ENCODE results near the gene KIRREL2. TPM values are rescaled to one million over a fixed set of nuclear protein-coding genes. Genes with fewer than 3 reads are reported as not detected.

The KIRREL2 gene
- total and polyA plus RNA-seq, 2 donors (not counting 1 experiment from before 2014, with no cell fraction given), result not detected

DNA sequence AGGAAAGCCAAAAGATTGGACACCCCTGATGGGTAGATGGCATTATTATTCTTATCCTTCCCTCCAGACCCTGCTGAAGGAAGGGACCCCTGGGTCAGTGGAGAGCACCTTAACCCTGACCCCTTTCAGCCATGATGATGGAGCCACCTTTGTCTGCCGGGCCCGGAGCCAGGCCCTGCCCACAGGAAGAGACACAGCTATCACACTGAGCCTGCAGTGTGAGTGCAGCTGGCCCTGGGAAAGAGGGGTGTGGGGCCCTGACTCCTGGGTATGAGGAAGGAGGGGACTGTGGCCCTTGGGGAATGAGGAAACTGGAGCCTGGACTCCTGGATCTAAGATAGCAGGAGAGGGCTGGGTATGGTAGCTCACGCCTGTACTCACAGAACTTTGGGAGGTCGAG, 2.7 kb downstream of the KIRREL2 start:
- no peaks in the 10 kb centered on the region for H4K20me1 ChIP-seq (ENCODE audit: control insufficient read depth, insufficient read depth, low read length, poor library complexity, severe bottlenecking)
- no peak overlapping the region for H3K27ac ChIP-seq (ENCODE audit: low read length in 2 of 2)
- H3K4me2 ChIP-seq (replicated peaks; ENCODE audit: low read depth, low read length, poor library complexity, severe bottlenecking), result no peak overlapping the region
- no peaks in the 10 kb centered on the region for H3K79me2 ChIP-seq (ENCODE audit: control insufficient read depth, insufficient read depth, low read length)
- WGBS (ENCODE audit: insufficient coverage), result 67% methylated on average over 4 of the region's 4 CpGs
- ATAC-seq (ENCODE audit: low read depth), result no peak
- no peak overlapping the region for H3K4me3 Mint-ChIP-seq
- TF ChIP-seq, protein P1, sequence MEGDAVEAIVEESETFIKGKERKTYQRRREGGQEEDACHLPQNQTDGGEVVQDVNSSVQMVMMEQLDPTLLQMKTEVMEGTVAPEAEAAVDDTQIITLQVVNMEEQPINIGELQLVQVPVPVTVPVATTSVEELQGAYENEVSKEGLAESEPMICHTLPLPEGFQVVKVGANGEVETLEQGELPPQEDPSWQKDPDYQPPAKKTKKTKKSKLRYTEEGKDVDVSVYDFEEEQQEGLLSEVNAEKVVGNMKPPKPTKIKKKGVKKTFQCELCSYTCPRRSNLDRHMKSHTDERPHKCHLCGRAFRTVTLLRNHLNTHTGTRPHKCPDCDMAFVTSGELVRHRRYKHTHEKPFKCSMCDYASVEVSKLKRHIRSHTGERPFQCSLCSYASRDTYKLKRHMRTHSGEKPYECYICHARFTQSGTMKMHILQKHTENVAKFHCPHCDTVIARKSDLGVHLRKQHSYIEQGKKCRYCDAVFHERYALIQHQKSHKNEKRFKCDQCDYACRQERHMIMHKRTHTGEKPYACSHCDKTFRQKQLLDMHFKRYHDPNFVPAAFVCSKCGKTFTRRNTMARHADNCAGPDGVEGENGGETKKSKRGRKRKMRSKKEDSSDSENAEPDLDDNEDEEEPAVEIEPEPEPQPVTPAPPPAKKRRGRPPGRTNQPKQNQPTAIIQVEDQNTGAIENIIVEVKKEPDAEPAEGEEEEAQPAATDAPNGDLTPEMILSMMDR (IDR thresholded peaks at IDR 0.05), result no peak
- no peak for TF ChIP-seq EZH2 (IDR thresholded peaks at IDR 0.05; ENCODE audit: borderline replicate concordance, insufficient read depth, low read depth, low read length, poor library complexity, severe bottlenecking)
- H3K4me1 ChIP-seq (ENCODE audit: control insufficient read depth in 2 of 2, insufficient read depth in 2 of 2, low read length in 2 of 2), result peaks cover 21 to 28% of the 10 kb centered on the region in 2 donors
- ChIA-PET POLR2A (no interaction called here), CTCF (interaction anchor here (1.3 kb wide), 1 partner anchor 24 kb away, joined by 3 read pairs; no protein-coding TSS in a partner anchor)
- DNase-seq, result peak; percentile 8
- peaks cover 11% of the 10 kb centered on the region for H3K4me1 Mint-ChIP-seq
- no peak overlapping the region for H2AFZ ChIP-seq (ENCODE audit: insufficient read depth, low read depth, low read length, poor library complexity, severe bottlenecking)
- no peaks in the 10 kb centered on the region for H3K9me3 Mint-ChIP-seq (ENCODE audit: insufficient read depth)
- peaks cover 0 to 80% (median 29%) of the 10 kb centered on the region in 4 experiments for H3K27me3 ChIP-seq (replicated peaks in 1 of 4; ENCODE audit: control extremely low read depth in 1 of 4, control insufficient read depth in 3 of 4, insufficient read depth in 4 of 4, low read length in 3 of 4)
- no peak overlapping the region for H3K27ac Mint-ChIP-seq
- no peaks in the 10 kb centered on the region for H3K36me3 ChIP-seq (replicated peaks in 1 of 2; ENCODE audit: control extremely low read depth in 1 of 2, control insufficient read depth in 1 of 2, extremely low read depth in 1 of 2, insufficient read depth in 2 of 2, low read length in 1 of 2)
- no peak overlapping the region for H3K9ac ChIP-seq (ENCODE audit: low read length)
- peaks cover 66% of the 10 kb centered on the region for H3K27me3 Mint-ChIP-seq
- intact Hi-C loops (cut with micrococcal nuclease), result no loop called here
- peaks cover 0 to 31% (median 0%) of the 10 kb centered on the region in 3 donors for H3K9me3 ChIP-seq (ENCODE audit: control extremely low read depth in 1 of 3, control insufficient read depth in 2 of 3, insufficient read depth in 1 of 3, low read length in 2 of 3)
- no peak overlapping the region for H3K4me3 ChIP-seq (ENCODE audit: control extremely low read depth in 1 of 5, extremely low read depth in 1 of 5, insufficient read depth in 1 of 5, low read depth in 2 of 5, low read length in 4 of 5)

GRCh38 chr19:35860436-35860817, 3.7 kb downstream of the KIRREL2 start:
- DNase-seq (peak; percentile 7), ATAC-seq (ENCODE audit: low read depth) (no peak)
- peaks cover 0 to 31% (median 0%) of the 10 kb centered on the region in 3 donors for H3K9me3 ChIP-seq (ENCODE audit: control extremely low read depth in 1 of 3, control insufficient read depth in 2 of 3, insufficient read depth in 1 of 3, low read length in 2 of 3)
- peaks cover 21 to 28% of the 10 kb centered on the region in 2 donors for H3K4me1 ChIP-seq (ENCODE audit: control insufficient read depth in 2 of 2, insufficient read depth in 2 of 2, low read length in 2 of 2)
- no peak for TF ChIP-seq EZH2 (IDR thresholded peaks at IDR 0.05; ENCODE audit: borderline replicate concordance, insufficient read depth, low read depth, low read length, poor library complexity, severe bottlenecking)
- TF ChIP-seq, protein P1 (IDR thresholded peaks at IDR 0.05), result no peak
- H3K4me3 Mint-ChIP-seq, result no peak overlapping the region
- H3K9me3 Mint-ChIP-seq (ENCODE audit: insufficient read depth), result no peaks in the 10 kb centered on the region
- H3K79me2 ChIP-seq (ENCODE audit: control insufficient read depth, insufficient read depth, low read length), result no peaks in the 10 kb centered on the region
- H3K4me2 ChIP-seq (replicated peaks; ENCODE audit: low read depth, low read length, poor library complexity, severe bottlenecking), result no peak overlapping the region
- H3K4me1 Mint-ChIP-seq, result peaks cover 11% of the 10 kb centered on the region
- peaks cover 63% of the 10 kb centered on the region for H3K27me3 Mint-ChIP-seq
- WGBS (ENCODE audit: insufficient coverage), result 12% methylated on average over 24 of the region's 24 CpGs
- ChIA-PET CTCF (interaction anchor here (1.3 kb wide), 1 partner anchor 23 kb away, joined by 3 read pairs; no protein-coding TSS in a partner anchor), POLR2A (no interaction called here)
- H3K36me3 ChIP-seq (replicated peaks in 1 of 2; ENCODE audit: control extremely low read depth in 1 of 2, control insufficient read depth in 1 of 2, extremely low read depth in 1 of 2, insufficient read depth in 2 of 2, low read length in 1 of 2), result no peaks in the 10 kb centered on the region
- H3K9ac ChIP-seq (ENCODE audit: low read length), result no peak overlapping the region
- H3K27ac Mint-ChIP-seq, result no peak overlapping the region
- no peak overlapping the region for H3K27ac ChIP-seq (ENCODE audit: low read length in 2 of 2)
- no peaks in the 10 kb centered on the region for H4K20me1 ChIP-seq (ENCODE audit: control insufficient read depth, insufficient read depth, low read length, poor library complexity, severe bottlenecking)
- intact Hi-C loops (cut with micrococcal nuclease), result no loop called here
- no peak overlapping the region for H2AFZ ChIP-seq (ENCODE audit: insufficient read depth, low read depth, low read length, poor library complexity, severe bottlenecking)
- H3K27me3 ChIP-seq (replicated peaks in 1 of 4; ENCODE audit: control extremely low read depth in 1 of 4, control insufficient read depth in 3 of 4, insufficient read depth in 4 of 4, low read length in 3 of 4), result peaks cover 0 to 75% (median 25%) of the 10 kb centered on the region in 4 experiments
- H3K4me3 ChIP-seq (ENCODE audit: control extremely low read depth in 1 of 5, extremely low read depth in 1 of 5, insufficient read depth in 1 of 5, low read depth in 2 of 5, low read length in 4 of 5), result no peak overlapping the region

All from B cell (primary cell).